ENCODE results near the gene CDH9.
A peak's percentile ranks its signal among the peaks of the same experiment; 100 is the strongest.

CDH9 gene

GRCh38 chr5:27038476-27038875, at the start of gene CDH9:
Gene CDH9 (minus strand): TSS chr5:27038586. CDS start chr5:26988333, 50,253 bp downstream.
- H3K9me2 ChIP-seq (replicated peaks; ENCODE audit: insufficient read depth, low read length) = no peaks in the 10 kb centered on the region

GRCh38 chr5:27087747-27088146, 49.4 kb upstream of the CDH9 start:
- Histone ChIP-seq H4K20me1 (ENCODE audit: low read depth, low read length) (no peaks in the 10 kb centered on the region), H2AFZ (ENCODE audit: low read depth, low read length, severe bottlenecking) (peak overlapping the region; percentile 64), H3K9me3 (ENCODE audit: insufficient read depth, low read length) (no peaks in the 10 kb centered on the region), H3F3A (ENCODE audit: insufficient read depth) (no peaks in the 10 kb centered on the region), H3K79me2 (ENCODE audit: insufficient read depth, low read length) (no peaks in the 10 kb centered on the region), H3K27ac (ENCODE audit: low read depth, low read length) (no peak overlapping the region), H3K4me3 (ENCODE audit: insufficient read depth, low read length, poor library complexity, severe bottlenecking) (no peak overlapping the region), H3K27me3 (ENCODE audit: low read length) (no peaks in the 10 kb centered on the region), H3K9ac (ENCODE audit: low read length) (no peak overlapping the region), H3K9me2 (replicated peaks; ENCODE audit: insufficient read depth, low read length) (no peaks in the 10 kb centered on the region), H3K4me2 (ENCODE audit: low read depth, low read length, poor library complexity, severe bottlenecking) (peak overlapping the region; percentile 42), H3K36me3 (ENCODE audit: low read length) (no peaks in the 10 kb centered on the region)
- no peak for TF ChIP-seq CTCF (IDR thresholded peaks at IDR 0.05; ENCODE audit: insufficient read depth, low read length, poor library complexity, severe bottlenecking)
- no peak for TF ChIP-seq EZH2phosphoT487 (conservative IDR thresholded peaks at IDR 0.05; ENCODE audit: low read length)

More at GRCh38 chr5:27038476-27038875, at the start of gene CDH9:
- H3K4me3 ChIP-seq (ENCODE audit: insufficient read depth, low read length, poor library complexity, severe bottlenecking) = no peak within 1 kb of the TSS
- H2AFZ ChIP-seq (ENCODE audit: low read depth, low read length, severe bottlenecking) = peak within 1 kb of the TSS; percentile 23
- no peak for TF ChIP-seq CTCF (IDR thresholded peaks at IDR 0.05; ENCODE audit: insufficient read depth, low read length, poor library complexity, severe bottlenecking)
- no peak for TF ChIP-seq EZH2phosphoT487 (conservative IDR thresholded peaks at IDR 0.05; ENCODE audit: low read length)
- no peaks in the 10 kb centered on the region for H3K36me3 ChIP-seq (ENCODE audit: low read length)
- no peaks in the 10 kb centered on the region for H3F3A ChIP-seq (ENCODE audit: insufficient read depth)
- no peaks in the 10 kb centered on the region for H3K9me3 ChIP-seq (ENCODE audit: insufficient read depth, low read length)
- H3K27ac ChIP-seq (ENCODE audit: low read depth, low read length) = no peak within 1 kb of the TSS
- no peaks in the 10 kb centered on the region for H4K20me1 ChIP-seq (ENCODE audit: low read depth, low read length)
- no peak within 1 kb of the TSS for H3K4me2 ChIP-seq (ENCODE audit: low read depth, low read length, poor library complexity, severe bottlenecking)
- no peaks in the 10 kb centered on the region for H3K27me3 ChIP-seq (ENCODE audit: low read length)
- H3K9ac ChIP-seq (ENCODE audit: low read length) = no peak within 1 kb of the TSS
- no peaks in the 10 kb centered on the region for H3K79me2 ChIP-seq (ENCODE audit: insufficient read depth, low read length)

GRCh38 chr5:27083449-27084415, 45.3 kb upstream of the CDH9 start:
- Histone ChIP-seq H4K20me1 (ENCODE audit: low read depth, low read length) (no peaks in the 10 kb centered on the region), H3K36me3 (ENCODE audit: low read length) (no peaks in the 10 kb centered on the region), H3K27me3 (ENCODE audit: low read length) (no peaks in the 10 kb centered on the region), H2AFZ (ENCODE audit: low read depth, low read length, severe bottlenecking) (no peak overlapping the region), H3F3A (ENCODE audit: insufficient read depth) (no peaks in the 10 kb centered on the region), H3K4me3 (ENCODE audit: insufficient read depth, low read length, poor library complexity, severe bottlenecking) (no peak overlapping the region), H3K79me2 (ENCODE audit: insufficient read depth, low read length) (no peaks in the 10 kb centered on the region), H3K9me3 (ENCODE audit: insufficient read depth, low read length) (no peaks in the 10 kb centered on the region), H3K9ac (ENCODE audit: low read length) (no peak overlapping the region), H3K9me2 (replicated peaks; ENCODE audit: insufficient read depth, low read length) (no peaks in the 10 kb centered on the region), H3K4me2 (ENCODE audit: low read depth, low read length, poor library complexity, severe bottlenecking) (no peak overlapping the region), H3K27ac (ENCODE audit: low read depth, low read length) (no peak overlapping the region)
- TF ChIP-seq CTCF (IDR thresholded peaks at IDR 0.05; ENCODE audit: insufficient read depth, low read length, poor library complexity, severe bottlenecking) (no peak), EZH2phosphoT487 (conservative IDR thresholded peaks at IDR 0.05; ENCODE audit: low read length) (no peak)

Data from SU-DHL-6 (cell line).